Measurements from ENCODE around the gene FKBP5. TPM values are rescaled to one million over a fixed set of nuclear protein-coding genes. Genes with fewer than 3 reads are reported as not detected.

Gene FKBP5
- total and polyA plus RNA-seq, 2 donors (not counting 3 experiments of a cell fraction or from before 2014, with no cell fraction given), result 16.7 to 56.8 TPM

GRCh38 chr6:35725721-35726438 lies 37.2 kb upstream of the FKBP5 start:
- intact Hi-C loops (cut with micrococcal nuclease) (no loop called here), dilution Hi-C loops (cut with MboI; ENCODE audit: extremely low pct_ligation_motif_present, low sequenced_read_pairs) (no loop called here)
- DNase-seq (ENCODE audit: low read depth, low spot score) (no peak), FAIRE-seq (no peak)
- Histone ChIP-seq H3K27ac (ENCODE audit: insufficient read depth, low read depth, low read length) (no peak overlapping the region), H3K9me3 (replicated peaks; ENCODE audit: control insufficient read depth, insufficient read depth, low read length) (no peaks in the 10 kb centered on the region), H3K79me2 (ENCODE audit: control insufficient read depth, insufficient read depth, low read length) (no peaks in the 10 kb centered on the region), H4K20me1 (replicated peaks; ENCODE audit: control insufficient read depth, extremely low read depth, insufficient read depth, low read length) (no peaks in the 10 kb centered on the region), H2AFZ (ENCODE audit: low read depth, low read length) (no peak overlapping the region), H3K27me3 (ENCODE audit: control insufficient read depth in 2 of 2, insufficient read depth in 2 of 2, low read length in 2 of 2) (no peaks in the 10 kb centered on the region), H3K4me1 (ENCODE audit: control insufficient read depth, extremely low read depth, insufficient read depth, low read length) (peaks cover 28% of the 10 kb centered on the region), H3K4me3 (replicated peaks in 1 of 3; ENCODE audit: insufficient read depth in 1 of 3, low read depth in 1 of 3, low read length in 3 of 3) (no peak overlapping the region), H3K4me2 (ENCODE audit: insufficient read depth, low read length) (no peak overlapping the region), H3K36me3 (ENCODE audit: control insufficient read depth in 2 of 2, extremely low read depth in 1 of 2, insufficient read depth in 2 of 2, low read length in 2 of 2) (no peaks in the 10 kb centered on the region), H3K9ac (replicated peaks; ENCODE audit: extremely low read depth, insufficient read depth, low read length) (no peak overlapping the region), H3K9me1 (replicated peaks; ENCODE audit: control insufficient read depth, extremely low read depth, insufficient read depth, low read length) (no peaks in the 10 kb centered on the region)
- BruUV-seq (replicated peaks), result no TSS peak
- ChIA-PET CTCF (interaction anchor here (3.8 kb wide), 1 partner anchor 11 kb away, joined by 38 read pairs; the partner anchor contains the start of gene ARMC12), POLR2A (no interaction called here)
- TF ChIP-seq MAX (IDR thresholded peaks at IDR 0.05; ENCODE audit: insufficient read depth, insufficient read length) (no peak), POLR2A (IDR thresholded peaks at IDR 0.05; ENCODE audit: low read depth, low read length) (no peak), GATA2 (IDR thresholded peaks at IDR 0.05; ENCODE audit: insufficient read depth, insufficient read length, low read depth, low read length) (no peak), JUN (IDR thresholded peaks at IDR 0.05; ENCODE audit: borderline replicate concordance, insufficient read depth, insufficient read length, low read depth) (no peak), POLR2AphosphoS5 (IDR thresholded peaks at IDR 0.05; ENCODE audit: insufficient read depth, low read depth, low read length) (no peak), EZH2 (IDR thresholded peaks at IDR 0.05; ENCODE audit: borderline replicate concordance, low read depth, low read length, severe bottlenecking) (no peak), MYC (IDR thresholded peaks at IDR 0.05; ENCODE audit: low read depth, low read length) (no peak), FOS (IDR thresholded peaks at IDR 0.05; ENCODE audit: borderline replicate concordance, insufficient read depth, low read length) (no peak), CTCF (IDR thresholded peaks at IDR 0.05; ENCODE audit: extremely low read depth in 1 of 2, insufficient read depth in 1 of 2, low read depth in 1 of 2, low read length in 2 of 2) (no peak)
